Testis (tissue), 2 donors: Measurements from ENCODE around the gene ADAP1.
"Not testable (repeated sequence)": the region's sequence is repeated elsewhere in the genome, so short reads cannot be mapped to it uniquely, and the experiment has no call there.

Source experiments
- POLR2A ChIP-seq: fragments of 450-650 bp; IDR thresholded peaks from one replicate; pipeline ENCODE4 v1.6.1; 2017; ENCODE audit warnings: antibody characterized with exemption, mild to moderate bottlenecking, moderate library complexity
- TF ChIP-seq, protein P1 (sequence below), 3 experiments: fragments of 450-650 bp in 2 of 3; fragments of 200-600 bp in 1 of 3; sonication (generic) in 1 of 3; IDR thresholded peaks; one replicate each; pipeline ENCODE4 v1.5.1; 2016 to 2019; ENCODE audit warnings: antibody characterized with exemption in 3 of 3, mild to moderate bottlenecking in 2 of 3, moderate library complexity in 1 of 3

DNA sequence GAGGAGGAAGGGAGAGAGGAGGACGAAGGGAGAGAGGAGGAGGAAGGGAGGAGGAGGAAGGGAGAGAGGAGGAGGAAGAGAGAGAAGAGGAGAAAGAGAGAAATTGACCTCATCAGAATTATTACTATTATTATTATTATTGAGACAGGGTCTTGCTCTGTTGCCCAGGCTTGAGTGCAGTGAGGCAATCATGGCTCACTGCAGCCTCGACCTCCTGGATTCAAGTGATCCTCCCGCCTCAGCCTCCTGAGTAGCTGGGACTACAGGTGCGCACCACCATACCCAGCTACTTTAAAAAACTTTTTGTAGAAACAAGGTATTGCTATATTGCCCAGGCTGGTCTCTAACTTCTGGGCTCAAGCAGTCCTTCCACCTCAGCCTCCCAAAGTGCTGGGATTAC, 10.7 kb downstream of the ADAP1 start:
- TF ChIP-seq, protein P1, sequence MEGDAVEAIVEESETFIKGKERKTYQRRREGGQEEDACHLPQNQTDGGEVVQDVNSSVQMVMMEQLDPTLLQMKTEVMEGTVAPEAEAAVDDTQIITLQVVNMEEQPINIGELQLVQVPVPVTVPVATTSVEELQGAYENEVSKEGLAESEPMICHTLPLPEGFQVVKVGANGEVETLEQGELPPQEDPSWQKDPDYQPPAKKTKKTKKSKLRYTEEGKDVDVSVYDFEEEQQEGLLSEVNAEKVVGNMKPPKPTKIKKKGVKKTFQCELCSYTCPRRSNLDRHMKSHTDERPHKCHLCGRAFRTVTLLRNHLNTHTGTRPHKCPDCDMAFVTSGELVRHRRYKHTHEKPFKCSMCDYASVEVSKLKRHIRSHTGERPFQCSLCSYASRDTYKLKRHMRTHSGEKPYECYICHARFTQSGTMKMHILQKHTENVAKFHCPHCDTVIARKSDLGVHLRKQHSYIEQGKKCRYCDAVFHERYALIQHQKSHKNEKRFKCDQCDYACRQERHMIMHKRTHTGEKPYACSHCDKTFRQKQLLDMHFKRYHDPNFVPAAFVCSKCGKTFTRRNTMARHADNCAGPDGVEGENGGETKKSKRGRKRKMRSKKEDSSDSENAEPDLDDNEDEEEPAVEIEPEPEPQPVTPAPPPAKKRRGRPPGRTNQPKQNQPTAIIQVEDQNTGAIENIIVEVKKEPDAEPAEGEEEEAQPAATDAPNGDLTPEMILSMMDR (IDR thresholded peaks at IDR 0.05), result not testable (repeated sequence)
- not testable (repeated sequence) for TF ChIP-seq POLR2A
